ENCODE results near the gene PROK1.

DNA sequence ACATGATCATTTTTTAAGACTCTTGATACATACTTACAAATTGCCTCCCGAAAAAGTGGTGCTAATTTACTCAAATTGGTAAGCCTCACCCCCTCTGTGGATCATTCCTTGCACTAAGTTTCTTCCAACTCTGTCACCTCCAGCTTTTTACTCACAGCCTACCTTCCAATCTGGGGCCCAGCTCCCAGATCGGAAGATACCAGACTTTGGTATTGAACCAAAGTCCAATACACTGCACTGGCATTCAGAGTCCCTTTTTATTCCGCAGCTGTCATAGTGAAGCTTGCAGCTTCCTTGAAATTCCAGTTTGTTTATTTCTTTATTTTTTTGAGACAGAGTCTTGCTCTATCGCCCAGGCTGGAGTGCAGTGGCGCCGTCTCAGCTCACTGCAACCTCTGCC, 41.6 kb upstream of the PROK1 start:
- TF ChIP-seq, protein P1, sequence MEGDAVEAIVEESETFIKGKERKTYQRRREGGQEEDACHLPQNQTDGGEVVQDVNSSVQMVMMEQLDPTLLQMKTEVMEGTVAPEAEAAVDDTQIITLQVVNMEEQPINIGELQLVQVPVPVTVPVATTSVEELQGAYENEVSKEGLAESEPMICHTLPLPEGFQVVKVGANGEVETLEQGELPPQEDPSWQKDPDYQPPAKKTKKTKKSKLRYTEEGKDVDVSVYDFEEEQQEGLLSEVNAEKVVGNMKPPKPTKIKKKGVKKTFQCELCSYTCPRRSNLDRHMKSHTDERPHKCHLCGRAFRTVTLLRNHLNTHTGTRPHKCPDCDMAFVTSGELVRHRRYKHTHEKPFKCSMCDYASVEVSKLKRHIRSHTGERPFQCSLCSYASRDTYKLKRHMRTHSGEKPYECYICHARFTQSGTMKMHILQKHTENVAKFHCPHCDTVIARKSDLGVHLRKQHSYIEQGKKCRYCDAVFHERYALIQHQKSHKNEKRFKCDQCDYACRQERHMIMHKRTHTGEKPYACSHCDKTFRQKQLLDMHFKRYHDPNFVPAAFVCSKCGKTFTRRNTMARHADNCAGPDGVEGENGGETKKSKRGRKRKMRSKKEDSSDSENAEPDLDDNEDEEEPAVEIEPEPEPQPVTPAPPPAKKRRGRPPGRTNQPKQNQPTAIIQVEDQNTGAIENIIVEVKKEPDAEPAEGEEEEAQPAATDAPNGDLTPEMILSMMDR (conservative IDR thresholded peaks at IDR 0.05; ENCODE audit: low read depth, low read length): no peak
- TF ChIP-seq EZH2 (IDR thresholded peaks at IDR 0.05; ENCODE audit: borderline replicate concordance, low read depth, low read length, poor library complexity, severe bottlenecking): no peak

Data from A673 (cell line).